Hippocampal formation (tissue), 2 donors: ENCODE data around the gene SMOC2.

Experiments
- DNase-seq, 2 donors: peaks; one replicate each; lab custom pipeline; 2025; lab: John Stamatoyannopoulos, UW

The SMOC2 gene

GRCh38 chr6:168442646-168443045, 1.7 kb downstream of the SMOC2 start:
- DNase-seq, result no peak

GRCh38 chr6:168447282-168447681, 6.3 kb downstream of the SMOC2 start:
- DNase-seq, result no peak

DNA sequence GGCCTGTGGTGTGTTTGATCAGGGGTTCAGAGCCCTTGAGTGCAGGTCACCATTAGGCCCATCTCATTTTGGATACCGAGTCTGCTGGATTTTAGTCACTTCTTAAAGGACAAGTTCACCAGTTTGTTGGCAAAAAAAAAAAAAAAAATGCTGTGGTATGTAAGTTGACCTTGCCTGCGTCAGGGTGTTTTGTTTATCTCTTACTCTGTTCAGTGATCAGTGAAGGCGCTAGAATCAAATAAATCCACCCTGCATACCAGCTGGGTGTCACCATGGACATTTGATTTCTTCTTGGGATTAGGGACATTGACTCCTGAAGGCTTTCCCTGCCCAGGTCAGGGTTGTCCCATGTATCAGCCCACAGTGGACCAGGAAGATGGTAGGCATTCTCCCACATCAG, 6.7 kb downstream of the SMOC2 start:
- DNase-seq, result no peak

- DNase-seq, result no peak
These were observed 7.4 kb downstream of the SMOC2 start for GRCh38 chr6:168448243-168448855.

DNA sequence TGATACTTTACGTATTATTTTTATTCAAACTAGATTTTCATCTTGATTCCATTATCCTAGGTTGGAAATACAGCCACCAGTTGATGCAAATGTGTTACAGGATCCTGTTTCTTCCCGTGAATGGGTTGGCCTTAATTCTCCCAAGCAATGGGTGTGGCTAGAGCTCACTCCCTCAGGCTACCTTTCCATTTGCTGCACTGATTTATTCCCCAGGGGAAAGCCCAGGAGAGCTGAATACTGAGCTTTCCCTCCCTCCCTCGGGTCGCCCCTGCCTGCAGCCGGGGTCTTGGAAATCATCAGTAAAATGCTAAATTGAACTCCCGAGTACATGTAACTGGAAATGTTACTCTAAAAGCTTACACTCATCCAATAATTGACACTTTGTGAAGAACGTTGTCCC, 9.9 kb downstream of the SMOC2 start:
- no peak for DNase-seq

- no peak for DNase-seq
These were observed 11.0 kb downstream of the SMOC2 start for GRCh38 chr6:168451805-168452517.

- no peak for DNase-seq
These were observed 11.8 kb downstream of the SMOC2 start for GRCh38 chr6:168452685-168453377.

- DNase-seq, result no peak
These were observed 15.0 kb downstream of the SMOC2 start for GRCh38 chr6:168455847-168456530.

- no peak for DNase-seq
These were observed 16.1 kb downstream of the SMOC2 start for GRCh38 chr6:168456907-168457652.

DNA sequence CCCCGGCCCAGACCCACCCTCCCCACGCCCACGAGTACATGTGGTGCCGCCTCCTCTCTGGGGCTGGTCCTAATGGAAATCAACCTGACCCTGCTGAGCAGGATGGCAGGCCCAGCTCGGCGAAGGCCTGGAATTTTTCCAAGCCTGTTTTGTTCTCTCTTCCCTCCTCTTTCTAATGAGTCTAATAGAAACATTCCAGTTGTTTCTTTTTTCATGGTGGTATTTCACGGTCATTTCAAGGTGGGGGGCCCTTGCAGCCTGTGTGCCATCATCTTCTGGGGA, 16.6 kb downstream of the SMOC2 start:
- DNase-seq, result no peak

DNA sequence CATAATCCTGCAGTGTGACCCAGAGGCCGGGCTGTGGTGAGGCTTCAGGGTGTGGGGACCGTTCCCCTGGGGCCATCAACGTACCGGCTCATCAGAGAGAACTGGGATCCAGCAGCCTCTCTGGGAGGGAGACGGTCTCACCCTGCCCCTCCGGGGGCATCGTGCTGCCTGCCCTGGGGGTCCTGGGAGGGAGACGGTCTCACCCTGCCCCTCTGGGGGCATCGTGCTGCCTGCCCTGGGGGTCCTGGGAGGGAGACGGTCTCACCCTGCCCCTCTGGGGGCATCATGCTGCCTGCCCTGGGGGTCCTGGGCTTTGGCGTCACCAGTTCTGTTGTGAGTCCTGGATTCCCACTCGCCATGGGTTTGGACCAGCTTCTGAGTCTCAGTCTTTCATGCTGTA, 17.1 kb downstream of the SMOC2 start:
- DNase-seq, result no peak

GRCh38 chr6:168459572-168459971, 18.6 kb downstream of the SMOC2 start:
- no peak for DNase-seq

DNA sequence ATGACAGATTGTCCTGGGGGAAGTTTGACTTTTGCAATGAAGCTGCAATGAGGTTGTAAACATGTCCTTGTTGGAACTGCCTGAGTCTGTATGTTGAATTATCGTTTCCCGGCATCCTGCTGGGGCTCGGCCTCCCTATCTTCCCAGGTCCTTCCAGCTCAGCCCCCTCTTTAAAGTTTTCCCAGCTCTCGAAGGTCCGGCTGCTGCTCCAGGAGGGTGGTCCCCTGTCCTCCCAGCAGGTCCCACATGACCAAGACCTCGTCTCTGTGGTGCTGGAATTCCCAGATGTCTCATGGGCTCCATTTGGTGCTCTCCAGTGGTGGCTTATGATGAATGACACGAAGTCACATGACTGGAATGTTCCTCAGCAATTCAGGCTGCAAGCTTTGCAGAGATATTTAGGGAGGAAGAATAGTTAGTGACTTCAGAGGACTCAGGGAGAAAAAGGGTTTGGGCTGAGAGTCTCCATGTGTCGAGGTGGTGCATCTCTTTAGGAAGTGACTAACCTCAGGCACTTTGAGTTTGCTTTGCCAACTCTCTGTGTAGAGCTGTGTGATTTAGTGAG, 21.4 kb downstream of the SMOC2 start:
- no peak for DNase-seq

DNA sequence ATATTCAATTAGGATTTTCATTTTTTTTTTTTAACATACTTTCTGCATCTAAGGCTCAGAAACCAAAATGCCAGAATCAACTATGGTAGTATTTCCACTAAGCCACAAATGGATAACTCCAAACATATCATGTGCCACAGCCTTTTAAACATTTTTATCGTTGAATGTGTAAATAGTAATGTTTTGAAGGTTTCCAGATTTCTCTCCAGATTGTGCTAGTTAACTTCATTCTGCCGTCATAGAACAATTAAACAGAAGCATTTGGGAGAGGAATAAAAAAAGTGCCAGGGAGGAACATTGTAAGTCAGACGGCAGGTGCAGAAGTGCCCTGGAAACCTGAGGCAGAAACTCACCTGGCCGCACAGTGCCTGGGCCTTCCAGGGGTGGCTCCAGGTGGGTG, 23.6 kb downstream of the SMOC2 start:
- DNase-seq, result no peak

GRCh38 chr6:168468045-168468444, 27.1 kb downstream of the SMOC2 start:
- DNase-seq, result no peak

DNA sequence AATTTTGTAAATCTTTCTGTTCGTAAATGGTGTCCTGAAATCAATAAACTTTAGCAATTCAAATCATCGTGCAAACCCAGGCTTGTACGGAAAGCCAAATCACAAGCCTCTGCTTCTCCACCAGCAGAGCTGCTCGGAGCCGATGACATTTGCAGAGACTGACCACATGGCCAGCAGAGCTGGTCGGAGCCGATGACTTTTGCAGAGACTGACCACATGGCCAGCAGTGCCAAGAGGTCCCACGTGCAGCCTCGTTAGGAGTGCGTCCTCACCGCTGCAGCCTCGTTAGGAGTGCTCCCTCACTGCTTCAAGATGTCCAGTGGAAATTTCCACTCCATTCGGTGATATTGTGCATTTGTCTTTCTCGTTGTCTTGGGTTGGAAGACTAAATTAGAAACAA, 28.5 kb downstream of the SMOC2 start:
- no peak for DNase-seq

DNA sequence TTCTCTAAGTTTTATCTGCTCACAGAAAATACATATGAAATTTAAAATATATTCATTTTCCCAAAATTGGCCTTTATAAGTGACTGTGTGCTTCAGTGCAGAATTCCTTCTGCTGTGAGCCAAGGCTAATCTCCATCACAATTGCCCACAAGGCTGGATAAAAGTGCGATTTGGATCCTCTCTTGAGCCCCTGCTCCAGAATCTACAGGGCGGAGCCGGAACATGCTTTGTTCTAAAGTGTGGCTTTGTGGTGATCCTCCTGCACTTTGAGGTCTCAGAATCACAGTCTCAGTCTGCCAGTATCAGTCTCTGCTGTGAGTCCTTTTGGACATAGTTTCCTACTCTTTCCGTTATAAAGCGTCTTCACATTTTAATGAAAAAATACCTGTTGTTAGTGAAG, 28.9 kb downstream of the SMOC2 start:
- DNase-seq, result no peak

GRCh38 chr6:168472363-168472762, 31.4 kb downstream of the SMOC2 start:
- DNase-seq, result no peak

GRCh38 chr6:168473197-168473596, 32.2 kb downstream of the SMOC2 start:
- no peak for DNase-seq

- no peak for DNase-seq
These were observed 34.4 kb downstream of the SMOC2 start for GRCh38 chr6:168475188-168476013.

GRCh38 chr6:168479421-168479820, 38.4 kb downstream of the SMOC2 start:
- no peak for DNase-seq
